SK-N-SH (cell line): Measurements from ENCODE around the gene LDLRAD1. TPM values are rescaled to one million over a fixed set of nuclear protein-coding genes. Genes with fewer than 3 reads are reported as not detected.

Experiments
- CTCF ChIA-PET: fragments of 300-600, 350-600 bp; formaldehyde crosslinking; extraction: SDS; loops from one replicate; lab custom pipeline; 2021; lab: Yijun Ruan, JAX
- POLR2A ChIA-PET: fragments of 350-600 bp; sonication (Branson Sonifier 250); formaldehyde crosslinking; extraction: SDS; loops from one replicate; lab custom pipeline; 2020; ENCODE audit warnings: antibody characterized with exemption, inconsistent platforms; lab: Yijun Ruan, JAX
- DNase-seq: peaks from one replicate; pipeline ENCODE4 v3.0.0; 2012
- H2AFZ ChIP-seq: fragments of 200-600 bp; sonication (generic); 2 replicates; pipeline ENCODE4 v1.8.1; 2016; ENCODE audit warnings: antibody characterized with exemption, mild to moderate bottlenecking, low read depth
- H3F3A ChIP-seq: fragments of 200-600 bp; sonication (generic); replicated peaks from 2 replicates; pipeline ENCODE3; 2016; ENCODE audit warnings: antibody characterized with exemption, mild to moderate bottlenecking; ENCODE audit not compliant: insufficient read depth
- H3K27ac ChIP-seq, 2 experiments: fragments of 200-500 bp in 1 of 2; fragments of 200-600 bp in 1 of 2; sonication (Bioruptor generic) in 1 of 2; sonication (generic), shearing (Covaris generic) in 1 of 2; 2 replicates each; pipeline versions ENCODE4 v1.5.1 to v1.6.1; 2014 to 2016; ENCODE audit warnings: low read depth in 2 of 2, inconsistent platforms in 1 of 2, low read length in 1 of 2, mild to moderate bottlenecking in 1 of 2, mixed read lengths in 1 of 2
- H3K27me3 ChIP-seq: fragments of 200-600 bp; sonication (generic), shearing (Covaris generic); 2 replicates; pipeline ENCODE4 v1.6.1; 2016; ENCODE audit warnings: mixed run types; ENCODE audit not compliant: insufficient read depth
- H3K36me3 ChIP-seq, 2 experiments: fragments of 200-500 bp in 1 of 2; fragments of 200-600 bp in 1 of 2; sonication (Bioruptor generic) in 1 of 2; sonication (generic) in 1 of 2; replicated peaks in 1 of 2; 2 replicates each; pipeline versions ENCODE3 to v1.5.1; 2014 to 2016; ENCODE audit warnings: low read length in 1 of 2, mild to moderate bottlenecking in 1 of 2; ENCODE audit not compliant: insufficient read depth in 2 of 2, control insufficient read depth in 1 of 2
- H3K4me1 ChIP-seq, 2 experiments: fragments of 200-500 bp in 1 of 2; fragments of 200-600 bp in 1 of 2; sonication (Bioruptor generic) in 1 of 2; sonication (generic), shearing (Covaris generic) in 1 of 2; 2 replicates each; pipeline versions ENCODE4 v1.5.1 to v1.6.1; 2014 to 2016; ENCODE audit warnings: low read depth in 1 of 2, low read length in 1 of 2, mixed run types in 1 of 2; ENCODE audit not compliant: insufficient read depth in 2 of 2, control insufficient read depth in 1 of 2
- H3K4me2 ChIP-seq: fragments of 200-600 bp; sonication (generic), shearing (Covaris generic); 2 replicates; pipeline ENCODE4 v1.6.1; 2017; ENCODE audit warnings: mixed run types
- H3K4me3 ChIP-seq, 2 experiments: fragments of 200-500 bp in 1 of 2; fragments of 200-600 bp in 1 of 2; sonication (Bioruptor generic) in 1 of 2; sonication (generic), shearing (Covaris generic) in 1 of 2; 2 replicates each; pipeline versions ENCODE4 v1.5.1 to v1.8.1; 2014 to 2016; ENCODE audit warnings: low read depth in 2 of 2, inconsistent platforms in 1 of 2, low read length in 1 of 2, mild to moderate bottlenecking in 1 of 2, mixed read lengths in 1 of 2, moderate library complexity in 1 of 2
- H3K79me2 ChIP-seq: fragments of 200-600 bp; sonication (generic); 2 replicates; pipeline ENCODE4 v1.8.1; 2017; ENCODE audit warnings: mild to moderate bottlenecking; ENCODE audit not compliant: insufficient read depth
- H3K9ac ChIP-seq: fragments of 200-600 bp; sonication (generic); 2 replicates; pipeline ENCODE4 v1.6.1; 2017; ENCODE audit warnings: mixed run types
- H3K9me2 ChIP-seq: fragments of 200-600 bp; sonication (generic); 2 replicates; pipeline ENCODE4 v1.6.1; 2017; ENCODE audit warnings: mixed run types
- H3K9me3 ChIP-seq: fragments of 200-600 bp; sonication (generic); 2 replicates; pipeline ENCODE4 v1.6.1; 2017; ENCODE audit warnings: mixed run types, mild to moderate bottlenecking, moderate library complexity
- H4K20me1 ChIP-seq: fragments of 200-600 bp; sonication (generic); 2 replicates; pipeline ENCODE4 v1.6.1; 2017; ENCODE audit warnings: mild to moderate bottlenecking, mixed run types; ENCODE audit not compliant: insufficient read depth
- CHD2 ChIP-seq: fragments of 150-350 bp; IDR thresholded peaks from 2 replicates; pipeline ENCODE4 v1.6.1; 2018; ENCODE audit warnings: low read length; ENCODE audit not compliant: partially characterized antibody
- ELF1 ChIP-seq: IDR thresholded peaks from 2 replicates; pipeline ENCODE4 v1.4.0; 2012
- EP300 ChIP-seq, 2 experiments: IDR thresholded peaks; 2 replicates each; pipeline versions ENCODE4 v1.4.0 to v1.6.1; 2012; ENCODE audit warnings: borderline replicate concordance in 1 of 2, low read depth in 1 of 2, low read length in 1 of 2
- EZH2phosphoT487 ChIP-seq: fragments of 200-600 bp; sonication (generic); IDR thresholded peaks from 2 replicates; pipeline ENCODE4 v1.6.1; 2017; ENCODE audit warnings: low read depth, mixed run types, mild to moderate bottlenecking, antibody characterized with exemption, moderate library complexity, borderline replicate concordance
- GABPA ChIP-seq: IDR thresholded peaks from 2 replicates; pipeline ENCODE4 v1.4.0; 2012; ENCODE audit warnings: low read depth, mild to moderate bottlenecking
- MAX ChIP-seq: IDR thresholded peaks from 2 replicates; pipeline ENCODE4 v1.4.0; 2012; ENCODE audit warnings: low read depth
- MEF2A ChIP-seq: IDR thresholded peaks from 2 replicates; pipeline ENCODE4 v1.4.0; 2012; ENCODE audit warnings: low read depth, borderline replicate concordance
- MXI1 ChIP-seq: IDR thresholded peaks from 2 replicates; pipeline ENCODE4 v1.6.1; 2012; ENCODE audit warnings: mild to moderate bottlenecking, low read depth, low read length, improper control_type of control experiment
- PBX3 ChIP-seq: IDR thresholded peaks from 2 replicates; pipeline ENCODE4; 2012
- POLR2AphosphoS5 ChIP-seq: IDR thresholded peaks from 2 replicates; pipeline ENCODE4 v1.6.1; 2012; ENCODE audit warnings: low read depth, low read length
- RAD21 ChIP-seq: IDR thresholded peaks from 2 replicates; pipeline ENCODE4 v1.6.1; 2012; ENCODE audit warnings: mild to moderate bottlenecking, low read length
- RCOR1 ChIP-seq: fragments of 150-350 bp; IDR thresholded peaks from 2 replicates; pipeline ENCODE4 v1.6.1; 2017; ENCODE audit warnings: antibody characterized with exemption, low read length
- RXRA ChIP-seq: IDR thresholded peaks from 2 replicates; pipeline ENCODE4 v1.4.0; 2012; ENCODE audit warnings: low read depth, mild to moderate bottlenecking, borderline replicate concordance
- TCF12 ChIP-seq: IDR thresholded peaks from 2 replicates; pipeline ENCODE4 v1.4.0; 2012
- USF1 ChIP-seq: IDR thresholded peaks from 2 replicates; pipeline ENCODE4 v1.4.0; 2012; ENCODE audit warnings: low read depth, borderline replicate concordance
- USF2 ChIP-seq: fragments of 150-350 bp; IDR thresholded peaks from 2 replicates; pipeline ENCODE4 v1.6.1; 2017; ENCODE audit warnings: antibody characterized with exemption, low read length, low read depth, borderline replicate concordance
- WGBS: methylation state at CpG from one replicate; pipeline ENCODE4 v1.1.6; 2017; ENCODE audit warnings: low lambda C conversion rate; 5-methylcytosine and 5-hydroxymethylcytosine counted together
- polyA plus RNA-seq, 3 experiments: library from polyadenylated mRNA; depleted of rRNA; stranded (reverse); fragments of >200 nt; gene quantifications; 2 replicates each; pipeline ENCODE4 v1.2.3, GENCODE V29; 2012

LDLRAD1 gene
- polyA plus RNA-seq, 1 of the 3 experiments (the other 2 are of a cell fraction), result not detected

GRCh38 chr1:54054438-54054749 is 36.4 kb upstream of the LDLRAD1 start:
- Histone ChIP-seq H3K36me3 (no peaks in the 10 kb centered on the region), H3K9ac (peak overlapping the region; percentile 92), H3K9me2 (no peaks in the 10 kb centered on the region), H3F3A (no peaks in the 10 kb centered on the region), H3K27ac (peak overlapping the region; percentile 76 to 87; a peak in 3 of 4 replicates), H3K4me2 (peak overlapping the region; percentile 98), H4K20me1 (no peaks in the 10 kb centered on the region; the same call in 1 of the 2 replicates), H3K4me3 (peak overlapping the region; percentile 67 to 79), H3K9me3 (no peaks in the 10 kb centered on the region), H3K79me2 (peaks cover 39% of the 10 kb centered on the region), H3K27me3 (no peaks in the 10 kb centered on the region), H2AFZ (peak overlapping the region; percentile 97), H3K4me1 (peaks cover 0 to 2% of the 10 kb centered on the region in 2 experiments; a peak in 2 of 4 replicates)
- 30% methylated on average over 5 of the region's 5 CpGs for WGBS
- TF ChIP-seq CHD2 (no peak), RAD21 (peak; percentile 35; the same call in 1 of the 2 replicates)
- ChIA-PET POLR2A (no interaction called here), CTCF (interaction anchor here (1.3 kb wide), 1 partner anchor 15 kb away, joined by 6 read pairs; no protein-coding TSS in a partner anchor)
- no peak for DNase-seq

- Histone ChIP-seq H3K4me1 (peaks cover 0 to 4% of the 10 kb centered on the region in 2 experiments; a peak in 2 of 4 replicates), H3F3A (no peaks in the 10 kb centered on the region), H3K9me2 (no peaks in the 10 kb centered on the region), H3K4me2 (peak overlapping the region; percentile 98), H3K79me2 (peaks cover 44% of the 10 kb centered on the region), H3K27ac (peak overlapping the region; percentile 76 to 87; a peak in 3 of 4 replicates), H3K27me3 (no peaks in the 10 kb centered on the region), H4K20me1 (no peaks in the 10 kb centered on the region; the same call in 1 of the 2 replicates), H3K4me3 (peak overlapping the region; percentile 67 to 79), H3K9me3 (no peaks in the 10 kb centered on the region), H3K9ac (peak overlapping the region; percentile 92), H3K36me3 (no peaks in the 10 kb centered on the region), H2AFZ (peak overlapping the region; percentile 97)
- whole genome bisulfite sequencing, result 7% methylated on average over 16 of the region's 21 CpGs
- CTCF ChIA-PET, result interaction anchor here (1.1 to 1.9 kb wide), 3 partner anchors 11 to 710 kb away, joined by 3 to 7 read pairs (median 6); partner anchors contain the start of gene PARS2
- DNase-seq, result no peak
- no peak for TF ChIP-seq USF1
- no peak for TF ChIP-seq ELF1
- no peak for TF ChIP-seq PBX3
- no peak for TF ChIP-seq USF2
- TF ChIP-seq RCOR1, result no peak
- no peak for TF ChIP-seq CHD2
- TF ChIP-seq TCF12, result no peak
- no peak for TF ChIP-seq EZH2phosphoT487
- no peak for TF ChIP-seq GABPA
- TF ChIP-seq MAX, result no peak
- TF ChIP-seq MXI1, result no peak; the same call in 1 of the 2 replicates
- TF ChIP-seq POLR2AphosphoS5, result no peak
- TF ChIP-seq MEF2A, result no peak
- no peak for TF ChIP-seq EP300 (IDR thresholded peaks at IDR 0.05; ENCODE audit: borderline replicate concordance in 1 of 2, low read depth in 1 of 2, low read length in 1 of 2)
- TF ChIP-seq RXRA, result no peak
- POLR2A ChIA-PET, result no interaction called here
Measured at GRCh38 chr1:54053745-54054437, 35.9 kb upstream of the LDLRAD1 start.
